Prostate gland (tissue), 2 donors: ENCODE results near the gene CCSER1.

Experiments used
- CTCF ChIP-seq, 4 experiments: fragments of 200-600 bp in 2 of 4; fragments of 450-650 bp in 2 of 4; sonication (generic) in 2 of 4; IDR thresholded peaks; 1 replicate in 3 of 4; 2 replicates in 1 of 4; pipeline ENCODE4 v1.5.1; 2016 to 2019; ENCODE audit warnings: antibody characterized with exemption in 4 of 4, mild to moderate bottlenecking in 2 of 4, moderate library complexity in 2 of 4
- POLR2A ChIP-seq: fragments of 450-650 bp; IDR thresholded peaks from one replicate; pipeline ENCODE4 v1.6.1; 2016; ENCODE audit warnings: antibody characterized with exemption, mild to moderate bottlenecking

- TF ChIP-seq CTCF (IDR thresholded peaks at IDR 0.05) = no peak
- no peak for TF ChIP-seq POLR2A
These were observed 799.8 kb downstream of the CCSER1 start for GRCh38 chr4:90926957-90927356.
